Activated CD8-positive, alpha-beta T cell treated with anti-CD3 and anti-CD28 coated beads for 36 hours (primary cell): ENCODE measurements around the gene DCTN4. TPM values are rescaled to one million over a fixed set of nuclear protein-coding genes. Genes with fewer than 3 reads are reported as not detected.
A peak's percentile ranks its signal among the peaks of the same experiment; 100 is the strongest.

Source experiments
- ATAC-seq: fragments of 200-7000 bp; cut with Tn5 transposase; one replicate; pipeline ENCODE4 v1.10.0; 2021; ENCODE audit warnings: mild to moderate bottlenecking, moderate library complexity
- CTCF ChIA-PET: fragments of 350-600 bp; sonication (Branson Sonifier 250); formaldehyde crosslinking; loops from one replicate; lab custom pipeline; 2021; ENCODE audit warnings: antibody characterized with exemption; lab: Charles Lee
- POLR2A ChIA-PET: fragments of 350-600 bp; sonication (Branson Sonifier 250); formaldehyde crosslinking; loops from one replicate; lab custom pipeline; 2021; ENCODE audit warnings: antibody characterized with exemption; lab: Charles Lee
- DNase-seq: peaks from one replicate; pipeline ENCODE4 v3.0.0-alpha.2; 2020
- H3K27ac Mint-ChIP-seq: one replicate; pipeline ENCODE4 v1.8.0; 2021; ENCODE audit warnings: mild to moderate bottlenecking, mixed read lengths
- H3K27me3 Mint-ChIP-seq: one replicate; pipeline ENCODE4 v1.8.0; 2021; ENCODE audit warnings: mixed read lengths
- H3K36me3 Mint-ChIP-seq: one replicate; pipeline ENCODE4 v1.8.0; 2021; ENCODE audit warnings: low read depth, mixed read lengths
- H3K4me1 Mint-ChIP-seq: one replicate; pipeline ENCODE4 v1.8.0; 2021; ENCODE audit warnings: low read depth, mixed read lengths
- H3K4me3 Mint-ChIP-seq: one replicate; pipeline ENCODE4 v1.8.0; 2021; ENCODE audit warnings: mild to moderate bottlenecking, moderate library complexity, mixed read lengths
- H3K9me3 Mint-ChIP-seq: one replicate; pipeline ENCODE4 v1.8.0; 2021; ENCODE audit warnings: mixed read lengths
- intact Hi-C: fragments of 100-400 bp; cut with micrococcal nuclease; formaldehyde crosslinking; loops from one replicate; pipeline ENCODE4 v1.10.0; 2022
- total RNA-seq, 2 experiments: library from RNA; stranded (reverse); gene quantifications; one replicate each; pipeline ENCODE4 v1.2.3, GENCODE V29; 2021
- TF ChIP-seq, protein P1 (sequence below): fragments of 200-600 bp; IDR thresholded peaks from one replicate; pipeline ENCODE4 v1.8.0; 2022; ENCODE audit warnings: antibody characterized with exemption, mild to moderate bottlenecking

The DCTN4 gene
- total RNA-seq, 2 experiments from 2014 or later, result 30.1 to 35.5 TPM

DNA sequence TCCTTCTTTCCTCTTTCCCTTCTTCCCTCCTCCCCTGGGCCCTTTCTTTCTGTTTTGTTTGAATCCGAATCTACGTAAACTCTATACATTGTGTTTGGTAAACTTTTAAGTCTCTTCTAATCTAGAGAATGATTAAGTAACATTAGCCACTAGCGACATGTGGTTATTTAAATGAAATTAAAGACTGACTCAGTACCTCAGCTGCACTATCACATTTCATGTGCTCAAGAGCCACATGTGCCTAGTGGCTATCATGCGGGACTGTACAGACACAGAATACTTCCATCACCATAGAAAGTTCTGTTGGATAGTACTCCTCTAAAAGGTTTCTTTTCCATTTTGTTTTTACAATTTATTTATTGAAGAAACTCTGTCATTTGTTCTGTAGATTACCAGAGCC, 29.0 kb downstream of the DCTN4 start:
- H3K27ac Mint-ChIP-seq, result no peak overlapping the region
- ATAC-seq, result no peak
- peaks cover 8% of the 10 kb centered on the region for H3K4me1 Mint-ChIP-seq
- peaks cover 30% of the 10 kb centered on the region for H3K36me3 Mint-ChIP-seq
- intact Hi-C loops, result no loop called here
- POLR2A ChIA-PET, result interaction anchor here (1.1 kb wide), 1 partner anchor 14 kb away, joined by 4 read pairs; no protein-coding TSS in a partner anchor
- TF ChIP-seq, protein P1, sequence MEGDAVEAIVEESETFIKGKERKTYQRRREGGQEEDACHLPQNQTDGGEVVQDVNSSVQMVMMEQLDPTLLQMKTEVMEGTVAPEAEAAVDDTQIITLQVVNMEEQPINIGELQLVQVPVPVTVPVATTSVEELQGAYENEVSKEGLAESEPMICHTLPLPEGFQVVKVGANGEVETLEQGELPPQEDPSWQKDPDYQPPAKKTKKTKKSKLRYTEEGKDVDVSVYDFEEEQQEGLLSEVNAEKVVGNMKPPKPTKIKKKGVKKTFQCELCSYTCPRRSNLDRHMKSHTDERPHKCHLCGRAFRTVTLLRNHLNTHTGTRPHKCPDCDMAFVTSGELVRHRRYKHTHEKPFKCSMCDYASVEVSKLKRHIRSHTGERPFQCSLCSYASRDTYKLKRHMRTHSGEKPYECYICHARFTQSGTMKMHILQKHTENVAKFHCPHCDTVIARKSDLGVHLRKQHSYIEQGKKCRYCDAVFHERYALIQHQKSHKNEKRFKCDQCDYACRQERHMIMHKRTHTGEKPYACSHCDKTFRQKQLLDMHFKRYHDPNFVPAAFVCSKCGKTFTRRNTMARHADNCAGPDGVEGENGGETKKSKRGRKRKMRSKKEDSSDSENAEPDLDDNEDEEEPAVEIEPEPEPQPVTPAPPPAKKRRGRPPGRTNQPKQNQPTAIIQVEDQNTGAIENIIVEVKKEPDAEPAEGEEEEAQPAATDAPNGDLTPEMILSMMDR, result no peak
- CTCF ChIA-PET, result interaction anchor here (1.1 kb wide), 1 partner anchor 49 kb away, joined by 3 read pairs; the partner anchor contains the start of gene SMIM3
- DNase-seq, result no peak
- H3K9me3 Mint-ChIP-seq, result no peaks in the 10 kb centered on the region
- H3K27me3 Mint-ChIP-seq, result no peaks in the 10 kb centered on the region
- H3K4me3 Mint-ChIP-seq, result no peak overlapping the region

GRCh38 chr5:150723845-150724244, 35.0 kb downstream of the DCTN4 start:
- TF ChIP-seq, protein P1, result no peak
- DNase-seq (no peak), ATAC-seq (no peak)
- no peaks in the 10 kb centered on the region for H3K4me1 Mint-ChIP-seq
- ChIA-PET CTCF (no interaction called here), POLR2A (no interaction called here)
- no peaks in the 10 kb centered on the region for H3K9me3 Mint-ChIP-seq
- H3K27ac Mint-ChIP-seq, result no peak overlapping the region
- no peaks in the 10 kb centered on the region for H3K27me3 Mint-ChIP-seq
- intact Hi-C loops, result no loop called here
- no peak overlapping the region for H3K4me3 Mint-ChIP-seq
- peaks cover 37% of the 10 kb centered on the region for H3K36me3 Mint-ChIP-seq

- intact Hi-C loops, result no loop called here
- Mint-ChIP-seq H3K4me1 (no peaks in the 10 kb centered on the region), H3K27ac (no peak overlapping the region), H3K36me3 (peaks cover 14% of the 10 kb centered on the region), H3K9me3 (no peaks in the 10 kb centered on the region), H3K4me3 (no peak overlapping the region), H3K27me3 (no peaks in the 10 kb centered on the region)
- CTCF ChIA-PET, result interaction anchor here (1.3 to 1.7 kb wide), 2 partner anchors 137 to 251 kb away, joined by 4 read pairs; partner anchors contain the start of gene IRGM
- TF ChIP-seq, protein P1, result peak; percentile 40
- ATAC-seq (no peak), DNase-seq (peak; percentile 8)
- POLR2A ChIA-PET, result no interaction called here
These were observed 48.7 kb downstream of the DCTN4 start for GRCh38 chr5:150710165-150710564.

- Mint-ChIP-seq H3K4me1 (peaks cover 1% of the 10 kb centered on the region), H3K27me3 (no peaks in the 10 kb centered on the region), H3K36me3 (peaks cover 10% of the 10 kb centered on the region), H3K9me3 (no peaks in the 10 kb centered on the region), H3K27ac (no peak overlapping the region), H3K4me3 (no peak overlapping the region)
- no peak for DNase-seq
- TF ChIP-seq, protein P1, result no peak
- ChIA-PET POLR2A (interaction anchor here (1.4 kb wide), 1 partner anchor 72 kb away, joined by 3 read pairs; the partner anchor contains the start of gene SMIM3), CTCF (interaction anchor here (1.1 kb wide), 1 partner anchor 458 kb away, joined by 3 read pairs; no protein-coding TSS in a partner anchor)
- ATAC-seq, result no peak
- intact Hi-C loops, result no loop called here
These were observed 51.9 kb downstream of the DCTN4 start for GRCh38 chr5:150706776-150707390.

DNA sequence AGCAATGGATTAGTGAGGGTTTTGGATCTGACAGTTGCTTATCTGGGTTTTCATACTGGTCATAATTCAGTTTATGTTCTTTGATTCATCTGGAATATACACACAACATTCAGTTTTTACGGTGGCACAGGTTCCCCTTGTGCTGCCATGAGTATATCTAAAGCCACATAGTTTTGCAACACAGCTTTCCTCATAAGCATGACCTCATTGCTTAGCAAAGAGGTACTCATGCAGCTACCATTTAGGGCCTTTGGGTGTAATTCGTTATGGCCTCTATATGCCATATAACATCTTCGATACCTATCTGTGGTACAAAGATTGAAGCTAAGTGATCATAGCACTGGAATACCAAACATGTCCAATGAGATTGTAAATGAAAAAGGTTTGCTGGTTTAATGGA, 55.1 kb downstream of the DCTN4 start:
- H3K4me1 Mint-ChIP-seq, result peaks cover 12% of the 10 kb centered on the region
- H3K27me3 Mint-ChIP-seq, result no peaks in the 10 kb centered on the region
- H3K27ac Mint-ChIP-seq, result no peak overlapping the region
- POLR2A ChIA-PET, result interaction anchor here (1.2 kb wide), 2 partner anchors 10 to 54 kb away, joined by 4 to 6 read pairs; no protein-coding TSS in a partner anchor
- no peaks in the 10 kb centered on the region for H3K9me3 Mint-ChIP-seq
- DNase-seq (no peak), ATAC-seq (no peak)
- H3K4me3 Mint-ChIP-seq, result no peak overlapping the region
- CTCF ChIA-PET, result interaction anchor here (0.8 to 1.9 kb wide), 8 partner anchors 12 to 148 kb away, joined by 3 to 7 read pairs (median 4); partner anchors contain the start of gene SMIM3
- peaks cover 13% of the 10 kb centered on the region for H3K36me3 Mint-ChIP-seq
- intact Hi-C loops, result loop anchor here (5.0 kb wide), 1 partner anchor 79 kb away; no protein-coding TSS in a partner anchor
- TF ChIP-seq, protein P1, result no peak
